ENCODE measurements around the gene CAPZB. TPM values are rescaled to one million over a fixed set of nuclear protein-coding genes. Genes with fewer than 3 reads are reported as not detected.

CAPZB gene
- total RNA-seq, 4 donors from 2014 or later = 84.7 to 124 (median 103) TPM

- intact Hi-C loops (cut with DNase I; ENCODE audit: low total_unique reads) = loop anchor here (10.0 kb wide), 2 partner anchors 90 to 160 kb away; partner anchors contain the start of gene NBL1
- TF ChIP-seq CTCF (IDR thresholded peaks at IDR 0.05) (no peak), POLR2A (IDR thresholded peaks at IDR 0.05) (no peak)
- 2 to 5% methylated on average over 16 to 26 of the region's 32 CpGs for WGBS, 2 donors
- peak overlapping the region; percentile 97 for H3K4me3 ChIP-seq (ENCODE audit: low read depth, poor library complexity, severe bottlenecking)
- DNase-seq (ENCODE audit: low spot score in 2 of 2) = no peak
Observed at GRCh38 chr1:19484338-19484797, 971 bp downstream of the CAPZB start.

GRCh38 chr1:19483691-19484090, 1.6 kb downstream of the CAPZB start:
- no peak for DNase-seq (ENCODE audit: low spot score in 2 of 2)
- WGBS, 2 donors = 52 to 54% methylated on average over 3 of the region's 3 CpGs
- intact Hi-C loops (cut with DNase I; ENCODE audit: low total_unique reads) = loop anchor here (10.0 kb wide), 2 partner anchors 89 to 161 kb away; partner anchors contain the start of gene NBL1
- H3K4me3 ChIP-seq (ENCODE audit: low read depth, poor library complexity, severe bottlenecking) = no peak overlapping the region
- no peak for TF ChIP-seq CTCF (IDR thresholded peaks at IDR 0.05)
- TF ChIP-seq POLR2A (IDR thresholded peaks at IDR 0.05) = no peak

GRCh38 chr1:19483261-19483660, 2.1 kb downstream of the CAPZB start:
- no peak for DNase-seq (ENCODE audit: low spot score in 2 of 2)
- no peak overlapping the region for H3K4me3 ChIP-seq (ENCODE audit: low read depth, poor library complexity, severe bottlenecking)
- intact Hi-C loops (cut with DNase I; ENCODE audit: low total_unique reads) = loop anchor here (10.0 kb wide), 2 partner anchors 88 to 162 kb away; partner anchors contain the start of gene NBL1
- TF ChIP-seq POLR2A (IDR thresholded peaks at IDR 0.05) (no peak), CTCF (IDR thresholded peaks at IDR 0.05) (no peak)
- 52 to 54% methylated on average over 3 of the region's 3 CpGs for WGBS, 2 donors

GRCh38 chr1:19481826-19482398, 3.4 kb downstream of the CAPZB start:
- DNase-seq (ENCODE audit: low spot score in 2 of 2) = no peak
- no peak for TF ChIP-seq POLR2A (IDR thresholded peaks at IDR 0.05)
- no peak for TF ChIP-seq CTCF (IDR thresholded peaks at IDR 0.05)
- intact Hi-C loops (cut with DNase I; ENCODE audit: low total_unique reads) = loop anchor here (10.0 kb wide), 2 partner anchors 87 to 163 kb away; partner anchors contain the start of gene NBL1
- 51 to 58% methylated on average over 4 of the region's 4 CpGs for WGBS, 2 donors
- H3K4me3 ChIP-seq (ENCODE audit: low read depth, poor library complexity, severe bottlenecking) = no peak overlapping the region

- intact Hi-C loops (cut with DNase I; ENCODE audit: low total_unique reads) = loop anchor here (10.0 kb wide), 2 partner anchors 85 to 165 kb away; partner anchors contain the start of gene NBL1
- no peak for DNase-seq (ENCODE audit: low spot score in 2 of 2)
- no peak overlapping the region for H3K4me3 ChIP-seq (ENCODE audit: low read depth, poor library complexity, severe bottlenecking)
- TF ChIP-seq POLR2A (IDR thresholded peaks at IDR 0.05) (no peak), CTCF (IDR thresholded peaks at IDR 0.05) (no peak)
- 60 to 69% methylated on average over 6 of the region's 6 CpGs for WGBS, 2 donors
Observed at GRCh38 chr1:19480282-19480681, 5.1 kb downstream of the CAPZB start.

Data from lower leg skin (tissue), 4 donors.